Fibroblast of villous mesenchyme (primary cell): ENCODE data around the gene RNFT2. TPM values are rescaled to one million over a fixed set of nuclear protein-coding genes. Genes with fewer than 3 reads are reported as not detected.

Experiments
- DNase-seq: peaks from one replicate; pipeline ENCODE4 v3.0.0-alpha.2; 2010; ENCODE audit warnings: low read depth
- H3K4me3 ChIP-seq: 2 replicates; pipeline ENCODE4 v1.5.1; 2011; ENCODE audit warnings: low read depth, mild to moderate bottlenecking, low read length
- CTCF ChIP-seq: IDR thresholded peaks from 2 replicates; pipeline ENCODE4 v1.5.1; 2012; ENCODE audit warnings: low read depth, mild to moderate bottlenecking, low read length; ENCODE audit not compliant: insufficient read depth
- total RNA-seq: library from RNA; depleted of rRNA; stranded (reverse); fragments of >200 nt; gene quantifications from 2 replicates; pipeline ENCODE4 v1.2.3, GENCODE V29; 2012

Gene RNFT2
- total RNA-seq, 1 donor, result 7.3 TPM

GRCh38 chr12:116709768-116710167 is 28.3 kb upstream of the RNFT2 start:
- TF ChIP-seq CTCF, result no peak
- no peak for DNase-seq
- no peak overlapping the region for H3K4me3 ChIP-seq

- DNase-seq, result no peak
Observed at GRCh38 chr12:116710370-116711150, 27.6 kb upstream of the RNFT2 start.

GRCh38 chr12:116712458-116713303 is 25.4 kb upstream of the RNFT2 start:
- no peak for DNase-seq
- TF ChIP-seq CTCF, result no peak

More at GRCh38 chr12:116710370-116711150, 27.6 kb upstream of the RNFT2 start:
- TF ChIP-seq CTCF, result no peak
- no peak overlapping the region for H3K4me3 ChIP-seq

GRCh38 chr12:116713527-116713926 is 24.6 kb upstream of the RNFT2 start:
- DNase-seq, result no peak
- no peak for TF ChIP-seq CTCF
- no peak overlapping the region for H3K4me3 ChIP-seq

More at GRCh38 chr12:116712458-116713303, 25.4 kb upstream of the RNFT2 start:
- no peak overlapping the region for H3K4me3 ChIP-seq

- no peak for TF ChIP-seq CTCF
- no peak overlapping the region for H3K4me3 ChIP-seq
- DNase-seq, result peak; percentile 39
Observed at GRCh38 chr12:116714175-116714574, 23.9 kb upstream of the RNFT2 start.

GRCh38 chr12:116717466-116718437 is 20.4 kb upstream of the RNFT2 start:
- TF ChIP-seq CTCF, result no peak
- H3K4me3 ChIP-seq, result no peak overlapping the region
- no peak for DNase-seq
